C4-2B (cell line): ENCODE measurements around the gene FBRSL1.

Experiments used
- ZFX ChIP-seq: fragments of 450-650 bp; IDR thresholded peaks from 2 replicates; pipeline ENCODE4 v1.6.1; 2017
- TF ChIP-seq, protein P1 (sequence below): fragments of 450-650 bp; conservative IDR thresholded peaks from 2 replicates; pipeline ENCODE4 v1.5.1; 2017; ENCODE audit warnings: mild to moderate bottlenecking

DNA sequence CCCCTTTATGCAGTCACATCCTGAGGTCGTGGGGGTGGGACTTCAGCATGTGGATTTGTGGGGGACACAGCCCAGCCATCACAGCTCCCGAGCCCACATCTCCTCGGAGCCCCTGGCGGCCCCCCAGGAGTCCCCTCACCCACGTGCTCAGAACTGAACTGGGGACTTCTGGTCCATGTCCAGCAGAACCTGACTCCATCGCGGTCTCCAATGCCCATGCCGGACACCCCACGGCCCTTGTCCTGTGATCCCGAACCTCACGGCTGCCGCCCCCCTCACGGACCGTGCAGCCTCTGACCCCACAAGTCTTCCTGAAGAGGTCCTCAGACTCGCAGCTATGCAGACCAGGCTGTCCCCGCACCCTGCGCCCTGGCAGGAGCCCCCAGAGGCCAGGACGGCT is 13.5 kb upstream of the FBRSL1 start:
- TF ChIP-seq, protein P1, sequence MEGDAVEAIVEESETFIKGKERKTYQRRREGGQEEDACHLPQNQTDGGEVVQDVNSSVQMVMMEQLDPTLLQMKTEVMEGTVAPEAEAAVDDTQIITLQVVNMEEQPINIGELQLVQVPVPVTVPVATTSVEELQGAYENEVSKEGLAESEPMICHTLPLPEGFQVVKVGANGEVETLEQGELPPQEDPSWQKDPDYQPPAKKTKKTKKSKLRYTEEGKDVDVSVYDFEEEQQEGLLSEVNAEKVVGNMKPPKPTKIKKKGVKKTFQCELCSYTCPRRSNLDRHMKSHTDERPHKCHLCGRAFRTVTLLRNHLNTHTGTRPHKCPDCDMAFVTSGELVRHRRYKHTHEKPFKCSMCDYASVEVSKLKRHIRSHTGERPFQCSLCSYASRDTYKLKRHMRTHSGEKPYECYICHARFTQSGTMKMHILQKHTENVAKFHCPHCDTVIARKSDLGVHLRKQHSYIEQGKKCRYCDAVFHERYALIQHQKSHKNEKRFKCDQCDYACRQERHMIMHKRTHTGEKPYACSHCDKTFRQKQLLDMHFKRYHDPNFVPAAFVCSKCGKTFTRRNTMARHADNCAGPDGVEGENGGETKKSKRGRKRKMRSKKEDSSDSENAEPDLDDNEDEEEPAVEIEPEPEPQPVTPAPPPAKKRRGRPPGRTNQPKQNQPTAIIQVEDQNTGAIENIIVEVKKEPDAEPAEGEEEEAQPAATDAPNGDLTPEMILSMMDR = no peak
- TF ChIP-seq ZFX = no peak
